HG02981 (cell line): ENCODE data around the gene PPP2R5B.

Experiments used
- ATAC-seq: cut with Tn5 transposase; IDR thresholded peaks from one replicate; pipeline ENCODE4 v1.9.1; 2021; ENCODE audit warnings: mild to moderate bottlenecking, moderate library complexity; ENCODE audit not compliant: unreplicated experiment

The PPP2R5B gene

DNA sequence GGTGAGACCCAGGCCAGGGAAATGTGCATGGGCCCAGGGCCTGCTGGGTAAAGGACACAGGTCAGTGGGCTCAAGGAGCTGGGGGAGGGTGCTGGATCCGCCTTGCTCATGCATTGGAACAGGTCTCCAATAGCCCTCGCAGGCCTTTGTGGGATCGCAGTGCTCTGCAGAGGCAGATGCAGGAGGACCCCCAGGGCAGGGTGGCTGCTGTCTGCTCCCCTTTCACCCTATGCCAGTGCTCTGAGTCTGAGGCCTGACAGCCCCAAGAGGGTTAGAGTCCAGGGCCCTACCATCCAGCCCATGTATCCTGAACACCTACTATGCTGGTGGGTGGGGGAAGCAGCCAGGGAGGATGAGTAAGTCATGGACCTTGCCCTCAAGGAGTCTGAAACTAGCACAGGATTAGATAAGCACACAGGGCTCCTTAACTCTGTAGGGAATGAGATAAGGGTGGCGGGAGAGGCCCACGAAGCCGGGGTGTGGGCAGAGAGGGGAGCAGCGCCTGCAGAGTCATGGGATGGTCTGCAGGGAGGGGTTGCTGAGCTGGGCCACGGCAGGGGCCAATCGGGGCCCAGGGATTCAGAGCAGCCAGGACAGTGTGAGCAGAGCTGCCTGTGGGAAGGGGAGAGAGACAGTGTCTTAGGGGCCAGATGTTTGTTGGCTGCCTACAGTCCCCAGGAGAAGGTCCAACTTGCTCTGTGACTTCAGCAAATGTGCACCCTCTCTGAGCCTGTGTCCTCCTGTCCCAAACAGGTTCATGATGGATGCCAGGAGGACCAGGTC lies 35.6 kb upstream of the PPP2R5B start:
- ATAC-seq = no peak

DNA sequence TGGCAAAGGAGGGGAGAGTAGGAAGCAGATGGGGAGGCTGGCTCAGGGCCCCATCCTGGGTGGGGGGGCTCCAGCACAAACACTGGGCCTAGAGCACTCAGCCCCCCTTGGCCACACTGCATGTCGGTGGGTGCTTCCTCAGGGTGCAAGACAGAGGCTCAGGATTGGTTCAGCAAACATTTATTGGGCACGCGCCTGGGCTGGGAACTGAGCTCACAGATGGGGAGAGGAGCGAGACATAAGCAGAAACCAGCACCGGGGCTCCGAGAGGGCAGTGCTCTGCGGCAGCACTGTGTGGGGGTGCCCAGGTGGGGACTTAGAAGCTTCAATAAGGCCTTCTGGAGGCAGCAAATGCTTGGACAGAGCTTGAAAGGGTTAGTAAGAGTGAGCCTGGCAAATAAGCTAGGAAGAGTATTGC lies 34.0 kb upstream of the PPP2R5B start:
- no peak for ATAC-seq

DNA sequence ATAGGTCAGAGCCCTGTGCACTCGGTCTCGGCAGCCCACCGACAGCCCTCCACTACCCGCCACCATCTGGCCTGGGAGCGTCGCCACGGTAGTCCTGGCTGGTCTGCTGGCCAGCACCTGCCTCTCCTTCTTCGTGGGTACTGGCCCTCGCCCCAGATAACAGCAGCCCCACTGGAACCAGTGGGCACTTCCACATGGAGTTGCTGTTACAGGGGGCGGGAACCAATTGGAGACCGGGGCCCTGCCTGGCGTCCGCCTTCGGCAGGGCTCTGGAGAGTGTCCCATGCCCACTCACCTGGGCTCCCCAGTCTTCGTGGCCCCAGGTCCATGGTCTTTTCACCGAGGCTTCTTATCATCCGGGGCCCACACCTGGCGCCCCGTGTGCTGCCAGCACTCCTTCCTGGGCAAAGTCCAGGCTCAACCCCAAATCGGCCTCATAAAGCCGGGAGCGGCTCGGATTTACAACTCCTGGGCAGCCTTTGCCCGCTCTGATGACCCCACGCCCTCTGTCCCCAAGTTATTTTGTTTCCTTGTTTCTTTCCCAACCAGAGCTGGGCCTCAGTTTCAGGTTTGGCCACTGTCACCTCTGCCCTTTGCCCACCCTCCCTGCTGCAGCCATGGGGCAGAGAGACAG lies 33.2 kb upstream of the PPP2R5B start:
- no peak for ATAC-seq

DNA sequence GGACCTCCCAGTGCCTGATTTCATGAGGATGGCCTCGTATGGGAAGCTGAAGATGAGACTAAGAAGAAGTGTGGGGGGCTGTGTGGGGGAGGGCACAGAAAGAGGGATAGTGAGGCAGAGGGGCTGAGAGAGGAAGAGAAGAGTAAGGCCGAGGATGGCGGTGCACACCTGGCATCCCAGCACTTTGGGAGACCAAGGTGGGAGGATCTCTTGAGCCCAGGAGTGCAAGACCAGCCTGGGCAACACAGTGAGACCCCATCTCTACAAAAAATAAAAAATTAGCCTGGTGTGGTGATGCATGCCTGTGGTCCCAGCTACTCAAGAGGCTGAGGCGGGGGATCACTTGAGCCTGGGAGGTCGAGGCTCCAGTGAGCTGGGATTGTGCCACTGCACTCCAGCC lies 32.6 kb upstream of the PPP2R5B start:
- ATAC-seq = no peak

DNA sequence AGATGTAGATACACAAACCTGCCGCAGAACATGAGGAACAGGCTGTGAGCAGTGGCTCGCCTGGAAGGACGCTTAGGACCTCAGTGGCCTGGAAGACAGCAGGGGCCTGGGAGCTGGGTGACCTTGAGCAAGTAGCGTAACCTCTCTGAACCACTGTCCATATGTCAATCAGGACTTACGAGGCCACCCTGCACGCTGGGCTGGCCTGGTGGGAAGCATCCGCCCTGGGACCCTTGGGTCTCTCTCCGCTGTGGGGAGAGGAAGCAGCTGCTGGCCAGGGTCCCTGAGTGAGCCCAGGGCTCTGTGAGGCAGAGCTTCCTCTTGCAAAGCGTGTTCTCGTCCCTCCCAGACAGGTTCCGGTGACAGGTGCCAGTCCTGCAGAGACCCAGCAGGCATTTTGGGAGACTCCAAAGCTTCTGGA lies 32.1 kb upstream of the PPP2R5B start:
- no peak for ATAC-seq

DNA sequence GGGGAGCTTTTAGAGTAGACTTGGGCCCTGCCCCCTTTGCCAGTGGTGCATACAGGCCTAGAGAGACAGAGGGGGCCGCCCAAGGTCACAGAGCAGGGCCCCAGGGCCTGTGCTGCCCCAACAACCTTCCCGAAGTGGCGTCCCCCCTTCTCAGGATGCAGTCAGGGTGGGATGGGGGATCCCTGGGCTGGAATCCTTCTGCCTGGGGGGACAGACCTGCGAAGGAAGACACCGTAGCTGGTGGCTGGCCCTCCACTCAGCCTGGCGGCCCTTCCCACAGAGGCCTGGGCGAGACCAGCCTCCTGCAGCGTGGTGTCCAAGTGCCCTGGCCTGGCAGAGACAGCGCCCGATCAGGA lies 31.7 kb upstream of the PPP2R5B start:
- ATAC-seq = no peak

DNA sequence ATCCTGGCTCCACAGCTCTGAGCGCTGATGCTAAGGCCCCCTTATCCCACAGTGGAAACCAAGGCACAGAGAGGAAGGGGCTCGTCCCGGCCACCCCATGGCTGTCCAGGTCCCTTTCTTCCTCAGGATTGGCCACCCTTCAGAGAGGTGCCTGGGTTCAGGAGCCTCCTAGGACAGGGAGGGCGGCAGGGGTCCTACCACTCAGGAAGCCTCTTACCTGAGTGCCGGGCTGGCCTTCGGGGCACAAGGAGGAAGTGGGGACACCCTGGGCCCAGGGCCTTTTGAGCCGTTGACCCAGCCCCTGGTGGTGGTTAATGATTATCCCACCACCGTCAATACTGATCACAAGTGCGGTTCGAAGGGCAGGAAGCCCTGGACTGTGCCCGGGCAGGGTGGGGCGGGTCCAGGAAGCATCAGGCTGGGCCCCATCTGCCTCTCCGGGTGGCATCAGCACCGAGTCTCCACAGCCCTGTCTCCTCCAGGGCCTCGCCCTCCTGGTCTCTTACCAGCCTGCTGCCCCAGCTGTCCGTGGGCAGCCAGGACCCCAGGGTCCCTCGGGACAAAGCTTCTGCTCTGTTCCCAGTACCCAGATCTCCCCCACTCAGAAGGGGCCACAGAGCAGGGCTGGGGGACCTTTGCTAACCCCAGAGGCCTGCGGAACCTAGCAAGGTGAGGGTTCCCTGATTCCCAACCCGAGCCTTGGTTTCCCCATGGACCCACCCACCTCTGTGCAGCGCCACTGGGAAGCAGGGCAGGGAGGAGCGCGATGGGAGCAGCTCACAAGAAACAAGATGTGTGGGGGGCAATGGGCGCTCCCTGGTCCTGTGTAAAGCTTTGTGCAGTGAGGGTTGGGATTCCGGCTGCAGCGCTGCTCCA lies 31.1 kb upstream of the PPP2R5B start:
- ATAC-seq = no peak

DNA sequence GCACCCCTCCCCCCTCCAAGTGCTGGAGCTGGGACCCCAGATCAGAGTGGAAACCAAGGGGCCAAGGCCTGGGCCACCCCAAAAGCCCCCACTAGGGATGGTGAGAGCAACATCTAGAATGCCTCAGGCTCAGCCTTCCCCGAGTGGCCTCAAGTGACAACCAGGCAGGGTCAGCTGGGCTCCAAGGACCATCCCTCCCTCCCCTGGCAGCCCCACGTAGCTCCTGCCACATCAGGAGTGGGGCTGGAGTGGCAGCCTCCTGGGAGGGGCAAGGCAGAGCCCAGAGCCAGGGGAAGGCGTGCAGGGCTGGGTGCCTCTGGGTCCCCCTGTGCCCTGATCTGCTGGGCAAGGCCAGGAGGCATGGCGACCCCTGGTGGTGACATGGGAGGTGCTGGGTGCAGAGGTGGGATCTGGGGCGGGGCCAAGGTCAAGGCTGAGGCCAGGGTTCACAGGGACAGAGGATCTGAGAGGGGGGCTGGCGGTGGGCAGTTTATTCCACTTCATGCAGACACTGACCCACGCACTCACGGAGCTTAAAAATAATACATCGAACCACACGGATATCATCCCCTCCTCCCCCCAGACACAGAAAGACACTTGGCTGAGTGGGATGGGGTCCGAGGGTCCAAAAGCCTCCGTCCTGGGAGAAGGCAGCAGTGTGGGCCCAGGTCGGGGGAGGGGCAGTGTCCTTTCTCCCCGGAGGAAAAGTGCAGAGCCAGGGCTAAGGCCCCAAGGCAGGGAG lies 30.2 kb upstream of the PPP2R5B start:
- no peak for ATAC-seq

DNA sequence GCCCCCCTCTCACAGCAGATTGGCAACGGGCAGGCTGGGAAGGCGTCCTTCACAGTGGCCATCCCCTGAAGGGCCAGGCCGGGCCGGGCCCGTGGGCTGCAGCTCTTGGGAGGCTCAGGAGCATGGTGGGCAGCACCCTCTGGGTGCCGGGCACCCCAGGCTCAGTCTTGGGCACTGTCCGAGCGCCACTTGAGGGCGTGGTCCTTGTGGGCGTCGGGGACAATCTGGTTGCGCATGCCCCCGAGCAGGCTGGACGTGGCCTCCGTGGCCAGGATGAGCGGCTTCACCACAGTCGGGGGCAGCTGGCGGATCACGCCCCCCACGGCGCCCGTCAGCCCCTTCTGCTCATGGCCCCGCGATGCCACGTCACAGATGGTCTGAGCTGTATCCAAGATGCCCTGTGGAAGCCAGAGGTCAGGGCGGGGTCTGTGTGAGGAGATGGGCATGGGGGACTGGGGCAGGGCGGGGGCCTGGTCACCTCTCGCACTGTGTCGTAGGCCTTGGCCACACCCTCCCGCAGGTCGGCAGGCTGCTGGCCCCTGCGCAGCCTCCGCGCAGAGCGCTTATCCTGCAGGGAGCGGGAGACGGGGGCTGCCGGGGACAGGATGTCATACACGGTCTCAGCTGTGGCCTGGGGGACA lies 29.6 kb upstream of the PPP2R5B start:
- ATAC-seq = no peak

DNA sequence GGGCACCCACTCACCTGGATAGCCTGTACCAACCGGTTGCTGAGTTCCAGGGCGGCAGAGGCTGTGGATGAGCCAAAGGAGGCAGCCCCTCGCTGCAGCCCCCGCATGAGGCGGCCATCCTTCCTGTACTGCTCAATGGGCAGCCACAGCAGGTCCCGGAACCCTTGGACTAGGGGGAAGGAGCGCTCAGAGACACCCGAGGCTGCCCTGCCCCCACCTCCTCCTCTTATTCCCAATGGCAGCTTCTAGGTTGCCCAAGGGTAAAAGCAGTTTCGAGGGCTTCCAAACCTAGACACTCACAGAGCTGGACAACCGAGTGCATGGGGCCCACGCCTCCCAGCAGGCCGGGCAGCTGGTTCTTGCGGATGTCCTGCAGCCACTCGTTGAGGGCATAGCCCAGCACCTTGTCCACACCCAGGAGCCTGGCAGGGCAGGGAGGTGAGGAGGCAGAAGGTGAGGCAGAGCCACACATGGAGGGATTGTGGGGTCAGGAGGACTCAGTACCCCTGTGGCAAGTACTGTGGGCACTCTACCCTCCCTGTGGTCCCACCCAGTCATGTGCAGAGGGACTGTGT lies 28.0 kb upstream of the PPP2R5B start:
- no peak for ATAC-seq

DNA sequence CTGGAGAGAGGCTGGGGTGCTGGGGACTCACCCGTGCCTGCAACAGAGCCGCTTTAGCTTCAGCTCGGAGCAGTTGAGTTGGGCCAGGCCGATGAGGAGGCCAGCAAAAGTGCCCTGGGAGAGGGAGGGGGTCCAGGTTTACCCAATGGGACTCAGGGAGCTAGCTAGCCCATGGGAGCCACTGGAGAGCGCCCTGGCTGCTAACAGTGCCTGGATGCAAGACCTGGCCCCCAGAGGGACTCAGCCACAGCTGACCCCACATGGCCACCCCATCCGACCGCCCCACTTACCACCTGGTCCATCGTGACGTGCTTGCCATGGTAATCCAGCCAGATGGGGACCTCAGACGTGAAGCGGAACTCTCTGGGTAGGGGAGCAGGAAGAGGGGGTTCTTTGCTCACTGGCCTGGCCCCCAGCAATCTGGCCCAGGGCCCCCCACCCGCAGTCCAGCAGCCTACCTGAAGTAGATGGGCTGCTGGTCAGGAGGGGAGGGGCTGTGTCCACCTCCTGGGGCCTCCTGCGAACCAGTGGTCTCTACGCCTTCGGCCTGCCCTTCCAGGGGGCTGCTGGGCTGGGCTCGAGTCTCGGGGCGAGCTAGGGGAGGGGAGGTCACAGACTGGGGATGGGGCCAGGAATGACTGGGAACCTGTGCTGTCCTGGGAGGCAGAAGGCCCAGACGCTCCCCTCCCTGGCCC lies 27.0 kb upstream of the PPP2R5B start:
- no peak for ATAC-seq

DNA sequence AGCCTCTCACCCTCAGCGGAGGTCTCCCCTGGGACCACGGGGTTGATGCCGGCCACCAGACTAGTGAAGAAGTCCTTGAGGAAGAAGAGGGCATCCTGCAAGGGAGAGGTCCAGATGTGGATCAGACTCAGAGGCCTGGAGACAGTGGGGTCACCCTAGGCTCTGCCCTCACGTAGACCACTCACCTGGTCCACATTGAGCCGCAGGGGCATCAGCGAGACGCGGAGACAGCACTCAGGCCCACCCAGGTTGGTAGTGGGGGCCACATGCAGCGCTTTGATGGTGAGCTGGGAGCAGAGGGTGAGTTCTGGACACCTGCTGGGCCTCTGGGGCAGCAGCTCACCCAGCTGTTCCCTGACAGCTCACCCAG lies 26.4 kb upstream of the PPP2R5B start:
- no peak for ATAC-seq

DNA sequence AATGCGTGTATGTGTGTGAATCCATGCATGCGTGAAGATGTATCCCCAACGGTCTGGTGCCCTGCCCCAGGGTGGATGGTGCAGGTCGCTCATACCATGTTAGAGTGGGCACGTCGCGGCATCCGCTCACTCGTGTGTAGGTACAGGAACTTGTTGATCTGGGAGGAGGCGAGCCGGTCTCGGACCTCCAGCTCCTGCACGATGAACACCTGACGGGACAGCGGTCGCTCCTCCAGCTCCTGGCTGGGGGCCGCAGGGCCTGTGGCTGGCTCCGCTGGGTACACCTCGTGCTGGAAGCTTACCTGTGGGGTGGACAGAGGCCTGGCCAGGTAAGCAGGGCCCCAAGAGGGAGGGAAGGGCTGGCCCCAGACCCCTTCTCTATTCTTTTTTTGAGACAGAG lies 25.9 kb upstream of the PPP2R5B start:
- ATAC-seq = no peak

DNA sequence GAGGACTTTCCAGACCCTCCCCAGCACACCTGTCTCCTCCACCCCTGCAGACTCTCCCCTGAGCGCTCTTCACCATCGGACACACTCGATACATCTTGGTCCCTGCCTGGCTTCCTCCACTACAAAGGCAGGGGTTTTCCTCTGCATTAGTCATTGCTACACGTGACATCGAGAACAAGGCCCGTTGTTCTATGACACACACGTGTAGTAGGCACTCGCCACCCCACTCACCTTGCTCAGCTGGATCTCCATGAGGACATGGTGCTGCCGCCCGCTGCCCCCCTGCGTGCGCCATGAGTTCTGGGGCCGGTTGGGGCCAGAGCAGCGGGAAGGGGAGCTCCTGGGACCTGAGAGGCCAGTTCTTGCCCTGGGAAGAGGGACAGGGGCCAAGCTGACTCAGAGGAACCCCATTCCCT lies 24.2 kb upstream of the PPP2R5B start:
- ATAC-seq = no peak

DNA sequence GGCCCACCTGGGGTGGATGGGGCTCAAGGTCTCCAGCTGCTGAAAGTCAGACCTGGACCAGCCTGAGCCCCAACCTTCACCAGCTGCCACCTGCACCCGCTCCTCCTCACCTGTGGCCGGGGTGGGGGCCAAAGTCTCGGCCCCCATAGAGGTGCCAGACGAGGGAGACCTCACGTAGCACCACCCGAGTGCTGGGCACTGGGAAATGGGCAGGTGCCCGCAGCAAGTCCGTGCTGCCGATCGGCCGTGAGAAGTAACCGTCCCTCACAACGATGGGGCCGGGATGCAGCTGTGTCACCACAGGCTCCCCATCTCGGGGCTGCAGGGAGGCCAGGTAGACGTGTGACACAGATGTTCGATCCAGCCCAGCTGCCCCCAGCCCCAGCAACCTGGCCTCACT lies 23.7 kb upstream of the PPP2R5B start:
- no peak for ATAC-seq

DNA sequence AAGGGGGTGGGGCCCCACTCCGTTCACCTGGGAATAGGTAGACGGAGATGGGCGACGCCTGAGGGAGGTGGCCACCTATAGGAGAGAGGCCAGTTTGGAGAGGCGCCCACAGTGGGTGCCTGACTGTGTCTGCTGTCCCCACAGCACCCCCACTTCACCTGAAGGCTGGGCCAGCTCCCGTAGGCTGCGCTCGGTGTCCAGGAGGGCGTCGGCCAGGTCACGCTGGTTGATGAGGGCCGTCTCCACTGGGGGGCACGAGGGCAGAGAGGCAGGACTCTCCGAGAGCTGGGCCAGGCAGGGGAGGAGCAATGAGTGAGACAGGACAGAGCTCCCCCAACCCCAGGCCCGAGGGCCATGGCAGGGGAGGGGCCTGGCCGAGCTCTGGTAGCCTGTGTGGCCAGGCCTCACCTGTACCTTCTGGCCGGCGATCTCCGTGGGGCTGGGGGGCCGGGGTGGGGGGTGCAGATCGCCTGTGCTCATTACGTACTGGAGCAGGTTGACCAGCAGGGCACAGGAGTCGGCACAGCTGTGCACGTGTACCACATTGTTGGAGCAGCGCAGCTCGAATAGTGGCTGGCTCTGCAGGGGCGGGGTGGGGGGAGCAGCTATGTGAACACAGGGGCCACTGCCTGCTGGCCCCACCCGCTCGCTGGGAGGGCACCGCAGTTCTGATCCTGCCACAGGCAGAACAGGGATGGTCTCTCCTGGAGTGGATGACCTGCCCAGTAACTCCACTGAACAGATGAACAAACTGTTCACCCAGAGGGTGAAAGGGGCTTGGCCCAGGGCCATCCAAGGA lies 22.2 kb upstream of the PPP2R5B start:
- ATAC-seq = no peak

DNA sequence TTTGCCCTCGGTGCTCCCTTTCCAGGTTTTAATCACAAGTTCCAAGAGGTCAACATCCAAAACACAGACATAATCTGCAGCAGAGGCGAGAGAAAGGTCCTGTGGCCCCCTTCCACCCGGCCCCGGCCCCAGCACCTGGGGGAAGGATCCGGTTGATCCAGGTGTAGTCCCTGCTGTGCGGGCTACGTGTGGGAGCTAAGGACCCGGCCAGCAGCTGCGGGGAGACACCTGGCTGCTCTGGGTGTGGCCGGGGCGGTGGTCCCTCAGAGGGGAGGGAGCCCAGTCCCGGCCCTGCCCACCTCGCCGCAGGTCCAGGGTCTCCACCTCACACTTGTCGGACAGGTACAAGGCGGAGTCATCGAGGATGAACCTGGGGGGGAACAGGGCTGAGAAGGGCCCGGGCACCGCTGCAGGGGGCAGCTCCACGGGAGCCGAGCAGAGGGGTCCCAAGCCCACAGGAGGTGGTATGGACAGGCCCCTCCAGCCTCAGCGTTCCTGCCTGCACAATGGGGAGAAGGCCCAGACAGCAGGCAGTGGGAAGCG lies 21.1 kb upstream of the PPP2R5B start:
- ATAC-seq = no peak

DNA sequence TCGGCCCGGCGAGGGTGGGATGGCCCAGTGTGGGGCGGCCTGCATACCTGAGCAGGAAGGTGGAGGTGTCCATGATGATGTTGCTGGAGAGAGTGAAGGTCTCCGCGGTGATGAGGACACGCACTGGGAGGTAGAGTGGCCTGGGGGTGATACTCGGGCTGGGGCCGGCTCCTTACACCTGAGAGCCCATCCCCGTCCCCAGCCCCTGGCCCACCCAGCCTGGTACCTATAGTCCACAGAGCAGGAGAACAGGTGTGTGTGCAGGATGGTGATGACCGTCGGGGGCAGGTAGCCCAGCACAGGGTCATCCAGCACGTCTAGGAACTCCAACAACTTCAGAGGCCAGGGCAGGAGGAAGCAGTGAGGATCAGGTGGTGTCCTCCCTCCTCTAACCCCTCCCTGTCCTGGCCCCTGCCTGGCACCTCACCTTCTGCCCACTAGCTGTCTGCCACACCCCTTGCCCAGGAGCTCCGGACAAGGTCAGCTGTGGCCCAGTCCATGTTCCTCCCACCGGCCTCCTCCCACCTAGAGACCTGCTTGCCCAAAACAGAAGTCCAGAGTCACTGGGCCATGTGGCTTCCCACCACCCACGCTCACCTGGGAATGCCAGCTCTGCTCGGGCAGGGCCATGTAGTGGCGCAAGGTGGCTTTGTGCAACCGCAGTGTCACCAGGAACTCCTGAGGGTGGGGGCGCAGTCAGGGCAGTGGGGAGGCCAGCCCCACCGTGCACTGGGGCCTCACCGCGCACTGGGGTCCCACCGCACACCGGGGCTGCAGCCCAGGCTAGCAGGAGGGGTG lies 18.8 kb upstream of the PPP2R5B start:
- no peak for ATAC-seq
